Right lobe of liver (tissue), 4 donors: ENCODE measurements around the gene WDR77.

Experiments
- CTCF ChIP-seq, 4 donors: fragments of 200-600 bp in 3 of 4; fragments of 450-650 bp in 1 of 4; IDR thresholded peaks; one replicate each; pipeline versions ENCODE4 v1.5.1 to v1.8.0; 2016 to 2022; ENCODE audit warnings: antibody characterized with exemption in 4 of 4, mild to moderate bottlenecking in 2 of 4
- POLR2A ChIP-seq: fragments of 450-650 bp; IDR thresholded peaks from one replicate; pipeline ENCODE4 v1.6.1; 2017; ENCODE audit warnings: antibody characterized with exemption, mild to moderate bottlenecking
- donor health status: DM: no; HTN: no; CAD: no.
- donor health status: DM: no; HTN: no; CAD: no.
- donor health status: DM: no; HTN: yes; CAD: no.

GRCh38 chr1:111446967-111447892 lies 1.8 kb downstream of the WDR77 start:
- TF ChIP-seq CTCF (IDR thresholded peaks at IDR 0.05) = no peak
- no peak for TF ChIP-seq POLR2A
